Endothelial cell of umbilical vein (primary cell): ENCODE results near the gene MTRF1L.

ENCODE experiments used
- CTCF ChIP-seq, 2 donors: IDR thresholded peaks; 1 replicate in 1 of 2; 2 replicates in 1 of 2; pipeline ENCODE4 v1.5.1; 2011; ENCODE audit warnings: low read length in 2 of 2, mild to moderate bottlenecking in 2 of 2, moderate library complexity in 2 of 2, control low read depth in 1 of 2, inconsistent platforms in 1 of 2, low read depth in 1 of 2; ENCODE audit not compliant: insufficient read depth in 1 of 2; ENCODE audit errors: extremely low read depth in 1 of 2
- POLR2A ChIP-seq: IDR thresholded peaks from 2 replicates; pipeline ENCODE4 v1.6.1; 2012; ENCODE audit warnings: low read depth, mild to moderate bottlenecking, control low read depth, low read length

DNA sequence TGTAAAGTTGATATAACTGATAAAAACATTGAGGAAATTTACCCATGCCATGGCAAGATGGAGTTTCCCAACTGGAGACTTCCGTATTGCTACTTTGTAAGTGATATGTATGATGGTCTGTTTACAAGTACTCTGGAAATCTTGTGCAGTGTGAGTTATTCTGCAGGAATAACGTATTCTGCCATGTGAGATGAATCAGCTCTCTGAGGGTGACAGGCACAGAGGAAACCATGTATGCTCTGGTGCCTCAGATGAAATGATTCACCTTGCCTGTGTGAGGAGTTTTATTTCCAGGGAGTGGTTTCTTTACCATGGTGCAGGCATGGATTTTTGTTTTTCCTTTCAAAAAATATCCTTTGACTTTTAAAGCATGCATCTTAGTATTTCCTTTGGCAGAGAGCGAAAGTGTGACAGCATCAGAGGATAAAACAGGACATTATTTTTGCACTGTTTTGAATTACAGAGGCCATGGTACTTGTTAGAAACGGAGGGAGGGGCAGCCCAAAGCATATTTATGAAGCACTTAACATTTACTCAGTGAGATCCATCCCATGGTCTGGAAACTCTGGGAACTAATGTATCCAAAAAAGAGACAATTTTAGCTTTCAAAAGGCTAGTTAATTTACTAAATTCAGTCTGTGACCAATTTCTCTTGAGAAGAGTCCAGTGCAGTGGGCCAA is 36.0 kb upstream of the MTRF1L start:
- no peak for TF ChIP-seq CTCF (IDR thresholded peaks at IDR 0.05; ENCODE audit: extremely low read depth in 1 of 2, insufficient read depth in 1 of 2, low read depth in 1 of 2, low read length in 2 of 2)
- TF ChIP-seq POLR2A: no peak
